GM12878 (cell line): Measurements from ENCODE around the gene ZNF512. TPM values are rescaled to one million over a fixed set of nuclear protein-coding genes. Genes with fewer than 3 reads are reported as not detected.

Experiments
- ATAC-seq: fragments of 200-7000 bp; cut with Tn5 transposase; 3 replicates; pipeline ENCODE4 v1.9.1; 2020; ENCODE audit warnings: mild to moderate bottlenecking, moderate library complexity
- BruUV-seq: library from RNA; stranded (reverse); fragments of 400-500 nt; replicated peaks from 2 replicates; lab custom pipeline; 2021; lab: Mats Ljungman, UMichigan
- CTCF ChIA-PET: fragments of 300-600 bp; sonication (Branson Sonifier 250); formaldehyde crosslinking; extraction: SDS; loops from one replicate; lab custom pipeline; 2021; ENCODE audit warnings: inconsistent platforms; lab: Yijun Ruan, JAX
- POLR2A ChIA-PET: fragments of 350-600 bp; formaldehyde crosslinking; extraction: SDS; loops from one replicate; lab custom pipeline; 2021; ENCODE audit warnings: inconsistent platforms; lab: Charles Lee
- RAD21 ChIA-PET: fragments of 300-600 bp; sonication (Branson Sonifier 250); formaldehyde crosslinking; loops from one replicate; lab custom pipeline; 2023; ENCODE audit warnings: antibody characterized with exemption; ENCODE audit not compliant: unreplicated experiment; lab: Charles Lee
- SMC1A ChIA-PET: fragments of 300-600 bp; sonication (Branson Sonifier 250); formaldehyde crosslinking; loops from one replicate; lab custom pipeline; 2023; ENCODE audit not compliant: unreplicated experiment, uncharacterized antibody; lab: Charles Lee
- DNase-seq: peaks from one replicate; pipeline ENCODE4 v3.0.0-alpha.2; 2011; ENCODE audit warnings: low read depth, low spot score
- FAIRE-seq: peaks from 3 replicates; lab custom pipeline; 2011; peaks lifted over from hg19 to GRCh38; lab: Jason Lieb, UNC
- H2AFZ ChIP-seq: 2 replicates; pipeline ENCODE4 v1.6.0; 2011; ENCODE audit warnings: low read depth, low read length, control low read depth; ENCODE audit not compliant: control insufficient read depth
- H3K27ac ChIP-seq: 2 replicates; pipeline ENCODE4 v1.5.1; 2011; ENCODE audit warnings: control low read depth; ENCODE audit not compliant: control insufficient read depth, insufficient read depth
- H3K27me3 ChIP-seq, 2 experiments: replicated peaks in 1 of 2; 2 replicates each; pipeline versions ENCODE4 v1.6.0 to v1.6.1; 2011; ENCODE audit warnings: low read length in 1 of 2; ENCODE audit not compliant: control insufficient read depth in 2 of 2, insufficient read depth in 2 of 2
- H3K36me3 ChIP-seq, 2 experiments: 2 replicates each; pipeline ENCODE4 v1.5.1; 2011; ENCODE audit warnings: low read length in 1 of 2; ENCODE audit not compliant: control insufficient read depth in 2 of 2, insufficient read depth in 2 of 2
- H3K4me1 ChIP-seq: 2 replicates; pipeline ENCODE4 v1.6.1; 2011; ENCODE audit warnings: mild to moderate bottlenecking, low read length, moderate library complexity, mixed read lengths; ENCODE audit not compliant: control insufficient read depth, insufficient read depth
- H3K4me2 ChIP-seq: 2 replicates; pipeline ENCODE4 v1.6.0; 2011; ENCODE audit warnings: control low read depth; ENCODE audit not compliant: control insufficient read depth, insufficient read depth
- H3K4me3 ChIP-seq: fragments of 200-600 bp; sonication (generic); 2 replicates; pipeline ENCODE4 v1.5.1; 2016
- H3K79me2 ChIP-seq: 2 replicates; pipeline ENCODE4 v1.6.0; 2011; ENCODE audit warnings: low read length; ENCODE audit not compliant: control insufficient read depth, insufficient read depth
- H3K9ac ChIP-seq: 2 replicates; pipeline ENCODE4 v1.8.0; 2011; ENCODE audit warnings: low read length, control low read depth, mixed read lengths; ENCODE audit not compliant: control insufficient read depth, insufficient read depth
- H3K9me3 ChIP-seq: replicated peaks from 3 replicates; pipeline ENCODE4 v1.5.1; 2011; ENCODE audit warnings: mild to moderate bottlenecking, low read length; ENCODE audit not compliant: control insufficient read depth, insufficient read depth
- H4K20me1 ChIP-seq: 2 replicates; pipeline ENCODE4 v1.6.0; 2011; ENCODE audit not compliant: control insufficient read depth, insufficient read depth
- ATF7 ChIP-seq: fragments of 450-650 bp; IDR thresholded peaks from 2 replicates; pipeline ENCODE4 v1.6.1; 2016; ENCODE audit warnings: low read depth, mild to moderate bottlenecking
- CBX3 ChIP-seq: fragments of 200-600 bp; sonication (generic); IDR thresholded peaks from 2 replicates; pipeline ENCODE4 v1.6.1; 2016; ENCODE audit warnings: low read depth, borderline replicate concordance
- CREB1 ChIP-seq: IDR thresholded peaks from 2 replicates; pipeline ENCODE4 v1.6.1; 2012; ENCODE audit warnings: low read depth, mild to moderate bottlenecking, inconsistent platforms
- FOS ChIP-seq: IDR thresholded peaks from 3 replicates; pipeline ENCODE4 v1.6.1; 2011; ENCODE audit warnings: borderline replicate concordance; ENCODE audit not compliant: insufficient read length; ENCODE audit errors: extremely low read depth
- HDAC2 ChIP-seq: fragments of 200-600 bp; sonication (generic); IDR thresholded peaks from 2 replicates; pipeline ENCODE4 v1.6.1; 2017
- HDGF ChIP-seq: fragments of 450-650 bp; IDR thresholded peaks from 2 replicates; pipeline ENCODE4 v1.6.1; 2016; ENCODE audit warnings: antibody characterized with exemption
- IRF5 ChIP-seq: fragments of 450-650 bp; IDR thresholded peaks from 2 replicates; pipeline ENCODE4 v1.6.1; 2017; ENCODE audit warnings: borderline replicate concordance
- KDM1A ChIP-seq: fragments of 200-600 bp; sonication (generic); IDR thresholded peaks from 2 replicates; pipeline ENCODE4 v1.6.1; 2016; ENCODE audit warnings: borderline replicate concordance
- MAX ChIP-seq: IDR thresholded peaks from 2 replicates; pipeline ENCODE4 v1.6.1; 2012; ENCODE audit warnings: low read depth, low read length, improper control_type of control experiment
- NFXL1 ChIP-seq: fragments of 450-650 bp; IDR thresholded peaks from 2 replicates; pipeline ENCODE4 v1.6.1; 2017; ENCODE audit warnings: antibody characterized with exemption, mild to moderate bottlenecking, borderline replicate concordance
- PML ChIP-seq: IDR thresholded peaks from 2 replicates; pipeline ENCODE4 v1.6.1; 2012; ENCODE audit warnings: low read length, inconsistent platforms
- POLR2A ChIP-seq: IDR thresholded peaks from 2 replicates; pipeline ENCODE4 v1.6.1; 2011; ENCODE audit warnings: low read depth, mild to moderate bottlenecking, low read length
- SMC3 ChIP-seq: IDR thresholded peaks from 2 replicates; pipeline ENCODE4 v1.6.1; 2011; ENCODE audit warnings: low read length, improper control_type of control experiment, borderline replicate concordance
- TAF1 ChIP-seq: IDR thresholded peaks from 2 replicates; pipeline ENCODE4 v1.6.1; 2011; ENCODE audit warnings: mild to moderate bottlenecking, low read depth, low read length, borderline replicate concordance
- TARDBP ChIP-seq: IDR thresholded peaks from 2 replicates; pipeline ENCODE4 v1.6.1; 2016; ENCODE audit warnings: borderline replicate concordance
- TCF7 ChIP-seq: IDR thresholded peaks from 2 replicates; pipeline ENCODE4 v1.6.1; 2014; ENCODE audit warnings: antibody characterized with exemption, borderline replicate concordance
- ZBTB40 ChIP-seq: fragments of 450-650 bp; IDR thresholded peaks from 2 replicates; pipeline ENCODE4 v1.6.1; 2016; ENCODE audit warnings: mild to moderate bottlenecking, moderate library complexity, borderline replicate concordance
- ZNF24 ChIP-seq: fragments of 450-650 bp; IDR thresholded peaks from 2 replicates; pipeline ENCODE4 v1.6.1; 2017; ENCODE audit warnings: antibody characterized with exemption, mild to moderate bottlenecking
- WGBS: methylation state at CpG from one replicate; pipeline ENCODE4 v1.1.6; 2016; ENCODE audit warnings: low lambda C conversion rate; ENCODE audit not compliant: insufficient replicate concordance, insufficient coverage; ENCODE audit errors: missing lambda C conversion rate; 5-methylcytosine and 5-hydroxymethylcytosine counted together
- in situ Hi-C: fragments of 300-500 bp; cut with MboI; formaldehyde crosslinking; loops from 9 replicates; pipeline ENCODE4 v1.14.3; 2018; ENCODE audit warnings: mixed read lengths
- intact Hi-C: fragments of 100-400 bp; cut with micrococcal nuclease; formaldehyde crosslinking; loops from one replicate; pipeline ENCODE4 v1.14.2; 2022; ENCODE audit not compliant: unreplicated experiment
- polyA plus RNA-seq, 11 experiments: library from polyadenylated mRNA; depleted of rRNA in 4 of 11; unstranded in 6 of 11; stranded (reverse) in 5 of 11; fragments of >200 nt; fragmentation: Nextera tagmentation in 4 of 11; fragmentation: Illumina TruSeq in 1 of 11; extraction: Ambion mirVana in 4 of 11; extraction: Trizol in 1 of 11; gene quantifications; 1 replicate in 1 of 11; 2 replicates in 10 of 11; pipeline versions ENCODE4 v1.2.1 to v1.2.3, GENCODE V29; 2011 to 2016; ENCODE audit warnings: inconsistent platforms in 2 of 11, missing spikeins in 2 of 11, low read depth in 1 of 11
- total RNA-seq, 4 experiments: library from RNA; depleted of rRNA in 3 of 4; stranded (reverse); fragments of >200 nt in 3 of 4; fragmentation: Illumina TruSeq in 1 of 4; extraction: Trizol in 1 of 4; gene quantifications; 2 replicates each; pipeline versions ENCODE4 v1.2.1 to v1.2.3, GENCODE V29; 2013 to 2021

Gene ZNF512
- total and polyA plus RNA-seq, 10 of the 15 experiments (the other 5 are each of a cell fraction or from before 2014, with no cell fraction given), result 14.1 to 61.9 (median 31.2) TPM

- TF ChIP-seq ZBTB40, result no peak
- TF ChIP-seq ZNF24, result no peak
- TF ChIP-seq POLR2A, result no peak
- TF ChIP-seq PML, result no peak
- no peak for TF ChIP-seq FOS
- TF ChIP-seq CBX3, result no peak
- no peak for TF ChIP-seq CREB1
- TF ChIP-seq MAX, result no peak
- no peak for TF ChIP-seq ATF7
- TF ChIP-seq HDGF, result no peak
- TF ChIP-seq, all 136 proteins: peak for 0
Measured at GRCh38 chr2:27588308-27588707, 5.5 kb downstream of the ZNF512 start (continued).

GRCh38 chr2:27591745-27592144 lies 8.9 kb downstream of the ZNF512 start:
- ATAC-seq, result no peak
- RAD21 ChIA-PET, result no interaction called here
- Histone ChIP-seq H2AFZ (no peak overlapping the region), H3K79me2 (peaks cover 73% of the 10 kb centered on the region), H3K27me3 (no peaks in the 10 kb centered on the region), H4K20me1 (no peaks in the 10 kb centered on the region)
- TF ChIP-seq SMC3, result no peak
- TF ChIP-seq TAF1, result no peak
- no peak for TF ChIP-seq TARDBP
- TF ChIP-seq KDM1A, result no peak
- no peak for TF ChIP-seq HDAC2
- TF ChIP-seq TCF7, result no peak
- no peak for TF ChIP-seq IRF5
- TF ChIP-seq NFXL1, result no peak
- TF ChIP-seq, all 136 proteins: peak for 0
- Histone ChIP-seq H3K4me1 (no peaks in the 10 kb centered on the region), H3K27ac (no peak overlapping the region), H3K9ac (no peak overlapping the region), H3K36me3 (peaks cover 0 to 2% of the 10 kb centered on the region in 2 experiments; a peak in 1 of 4 replicates), H3K4me2 (no peak overlapping the region), H3K4me3 (no peak overlapping the region), H3K9me3 (peaks cover 13% of the 10 kb centered on the region)
- intact Hi-C loops (no loop called here), in situ Hi-C loops (no loop called here)
- SMC1A ChIA-PET, result no interaction called here
- WGBS, result 67% methylated on average over 3 of the region's 3 CpGs
- POLR2A ChIA-PET, result no interaction called here
- FAIRE-seq (no peak), DNase-seq (no peak)
- CTCF ChIA-PET, result interaction anchor here (1.2 kb wide), 1 partner anchor 36 kb away, joined by 3 read pairs; no protein-coding TSS in a partner anchor
- BruUV-seq, result no TSS peak
